GM18499 (cell line): ENCODE measurements around the gene REXO1.

ENCODE experiments used
- ATAC-seq: cut with Tn5 transposase; IDR thresholded peaks from one replicate; pipeline ENCODE4 v1.9.1; 2021; ENCODE audit warnings: moderate number of reproducible peaks; ENCODE audit not compliant: insufficient read depth, unreplicated experiment

Gene REXO1

DNA sequence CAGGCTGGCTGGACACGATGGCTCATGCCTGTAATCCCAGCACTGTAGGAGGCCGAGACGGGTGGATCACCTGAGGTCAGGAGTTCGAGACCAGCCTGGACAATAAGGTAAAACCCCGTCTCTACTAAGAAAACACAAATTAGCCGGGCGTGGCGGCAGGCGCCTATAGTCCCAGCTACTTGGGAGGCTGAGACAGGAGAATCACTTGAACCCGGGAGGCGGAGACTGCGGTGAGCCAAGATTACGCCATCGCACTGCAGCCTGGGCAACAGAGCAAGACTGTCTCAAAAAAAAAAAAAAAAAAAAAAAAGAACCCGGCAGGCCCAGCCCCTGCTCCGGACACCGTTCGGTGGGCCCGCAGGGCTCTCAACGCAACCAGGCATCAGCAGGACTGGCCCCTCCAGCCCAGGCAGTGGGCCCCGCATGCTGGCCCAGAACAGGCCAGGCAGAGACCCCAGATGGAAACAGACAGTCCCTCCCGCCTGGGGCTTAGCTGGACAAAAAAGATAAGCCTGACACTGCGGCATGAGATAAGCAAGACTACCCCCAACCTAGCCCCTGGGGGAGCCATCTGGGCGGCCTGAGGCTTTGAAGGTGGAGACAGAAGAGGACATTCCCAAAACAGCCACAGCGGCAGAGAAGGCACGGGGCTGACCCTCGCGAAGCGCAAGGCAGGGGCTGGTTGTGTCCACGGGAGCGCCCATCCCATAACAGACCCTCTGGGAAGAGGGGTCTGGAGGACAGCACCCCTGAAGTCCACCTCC lies 11.6 kb downstream of the REXO1 start:
- no peak for ATAC-seq

DNA sequence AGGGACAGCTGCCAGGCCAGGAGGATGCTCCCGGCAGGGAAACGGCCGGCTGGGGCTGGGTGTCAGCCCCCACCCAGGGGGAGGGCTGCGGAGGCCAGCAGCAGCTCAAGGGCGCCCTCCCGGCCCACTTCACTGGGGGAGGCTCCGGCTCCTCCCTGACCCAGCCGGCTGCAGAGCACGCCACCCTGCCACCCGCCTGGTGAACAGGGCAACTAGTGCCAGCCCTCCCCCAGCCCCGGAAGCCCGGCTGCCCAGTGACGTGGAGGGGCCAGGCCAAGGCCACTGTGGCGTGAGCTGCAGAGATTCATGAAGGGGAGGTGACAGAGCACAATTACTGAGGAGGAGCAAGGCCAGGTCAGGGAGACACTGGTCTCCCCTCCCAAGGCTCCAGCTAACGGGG lies 14.7 kb downstream of the REXO1 start:
- no peak for ATAC-seq

DNA sequence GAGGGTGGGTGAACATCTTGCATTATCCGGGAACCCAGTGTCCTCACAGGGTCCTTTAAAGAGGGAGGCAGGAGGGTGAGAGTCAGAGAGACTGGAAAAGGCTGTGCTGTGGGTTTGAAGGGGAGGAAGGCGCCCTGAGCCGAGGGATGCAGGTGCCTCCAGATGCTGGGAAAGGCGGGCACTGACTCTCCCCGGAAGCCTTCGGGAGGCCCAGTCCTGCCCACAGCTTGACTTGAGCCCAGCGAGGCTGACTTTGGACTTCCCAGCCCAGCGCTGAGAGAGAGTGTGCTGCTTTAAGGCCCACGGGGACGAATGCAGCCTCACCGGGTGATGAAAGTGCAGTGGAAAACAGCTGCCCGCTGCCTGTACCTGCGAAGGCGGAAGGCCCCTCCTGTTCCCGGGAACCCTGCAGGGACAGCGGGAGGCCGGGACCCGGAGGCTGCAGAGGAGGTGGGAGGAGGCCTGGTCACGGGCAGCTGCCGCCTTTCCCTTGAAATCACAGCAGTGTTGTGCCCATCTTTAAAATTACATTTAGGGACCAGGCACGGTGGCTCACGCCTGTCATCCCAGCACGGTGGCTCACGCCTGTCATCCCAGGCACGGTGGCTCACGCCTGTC lies 16.1 kb downstream of the REXO1 start:
- no peak for ATAC-seq

DNA sequence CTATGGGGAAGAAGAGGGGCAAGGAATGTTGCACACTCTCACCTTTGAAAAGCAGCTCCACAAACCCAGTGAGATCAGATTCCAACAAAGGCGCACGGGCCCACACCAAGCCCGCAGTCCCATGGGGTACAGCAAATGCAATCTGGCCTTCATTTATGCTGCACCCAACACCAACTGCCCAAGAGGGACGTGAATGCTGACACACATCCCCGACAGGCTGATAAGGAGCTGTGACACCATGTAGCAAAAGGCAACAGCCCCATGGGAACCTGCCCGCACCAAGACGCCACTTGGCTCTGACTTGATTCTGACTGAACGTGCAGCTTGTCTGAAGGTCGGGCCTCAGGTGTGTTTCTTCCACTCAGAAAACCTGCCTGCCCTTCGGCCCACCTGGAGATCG lies 17.3 kb downstream of the REXO1 start:
- no peak for ATAC-seq

DNA sequence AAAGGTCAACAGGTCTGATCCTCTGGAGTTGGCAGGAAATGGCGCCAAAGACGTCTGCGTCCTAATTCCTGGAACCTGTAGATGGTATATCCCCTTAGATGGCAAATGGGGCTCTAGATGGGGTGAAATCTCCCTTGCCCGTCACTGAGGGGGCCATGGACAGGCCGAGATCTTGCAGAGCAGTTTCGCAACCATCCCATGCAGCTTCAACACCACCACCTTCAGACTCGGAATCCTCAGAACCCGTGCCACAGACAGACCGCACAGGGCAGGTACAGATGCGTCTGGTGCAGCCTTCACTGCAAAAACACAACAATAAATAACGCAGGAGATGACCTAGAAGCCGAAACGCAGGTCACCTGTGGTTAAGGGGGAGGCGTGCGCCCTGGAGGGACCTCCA lies 17.7 kb downstream of the REXO1 start:
- no peak for ATAC-seq

DNA sequence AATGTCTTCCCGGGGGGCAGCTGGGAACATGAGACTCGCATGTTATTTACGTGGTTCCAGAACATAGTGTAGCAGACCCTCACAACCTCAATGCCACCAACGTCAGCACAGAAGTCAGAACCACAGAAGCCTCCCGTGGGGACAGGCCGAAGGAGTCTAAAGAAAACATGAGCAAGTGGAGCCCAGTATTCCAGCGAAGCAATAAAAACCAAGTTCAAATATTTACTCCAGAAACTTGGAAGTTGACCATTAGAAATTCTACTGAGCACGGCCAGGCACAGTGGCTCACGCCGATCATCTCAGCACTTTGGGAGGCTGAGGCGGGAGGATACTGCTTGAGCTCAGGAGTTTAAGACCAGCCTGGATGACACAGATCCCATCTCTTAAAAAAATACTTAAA lies 18.3 kb downstream of the REXO1 start:
- no peak for ATAC-seq

DNA sequence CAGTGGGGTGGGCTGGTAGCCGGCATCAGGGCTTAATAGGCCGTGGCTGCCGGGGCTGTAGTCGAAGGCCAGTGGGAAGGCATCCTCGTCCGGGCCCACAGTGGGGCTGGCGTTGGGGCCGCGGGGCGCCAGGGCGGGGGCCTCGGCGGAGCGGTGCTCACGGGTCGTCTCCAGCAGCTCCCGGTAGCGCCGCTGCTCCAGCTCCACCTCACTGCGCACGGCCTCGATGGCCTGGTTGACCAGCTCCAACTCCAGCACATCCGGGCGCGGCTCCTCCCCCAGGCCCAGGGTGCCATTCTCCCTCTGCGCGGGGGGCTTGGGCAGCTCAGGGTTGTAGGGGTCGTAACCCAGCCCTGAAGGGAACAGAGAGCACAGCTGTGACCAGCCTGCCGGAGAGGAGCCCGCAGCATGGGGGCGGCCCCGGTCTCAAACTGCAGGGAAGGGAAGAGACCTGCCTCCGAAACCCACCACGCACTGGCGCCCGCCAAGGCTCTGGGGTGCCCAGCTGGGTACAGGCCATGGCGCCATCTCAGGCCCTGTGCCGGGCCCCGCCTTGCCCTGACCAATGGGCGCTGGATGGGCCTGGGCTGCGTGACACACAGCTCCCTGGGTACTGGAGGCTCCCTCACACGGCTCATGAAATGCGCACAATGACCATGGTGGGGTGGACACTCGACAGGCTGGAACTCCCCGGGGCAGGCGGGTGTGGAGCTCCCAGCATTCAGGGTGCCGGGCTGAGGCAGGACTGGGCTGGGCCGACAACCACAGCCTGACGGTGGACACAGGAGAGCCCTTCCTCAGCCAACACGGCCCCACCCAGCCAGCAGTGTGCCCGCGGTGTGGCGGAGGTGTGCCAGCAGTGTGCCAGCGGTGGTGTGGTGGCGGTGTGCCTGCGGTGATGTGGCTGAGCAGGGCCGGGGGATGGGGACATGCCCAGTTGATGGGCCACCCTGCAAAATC lies 19.7 kb downstream of the REXO1 start:
- ATAC-seq, result no peak

DNA sequence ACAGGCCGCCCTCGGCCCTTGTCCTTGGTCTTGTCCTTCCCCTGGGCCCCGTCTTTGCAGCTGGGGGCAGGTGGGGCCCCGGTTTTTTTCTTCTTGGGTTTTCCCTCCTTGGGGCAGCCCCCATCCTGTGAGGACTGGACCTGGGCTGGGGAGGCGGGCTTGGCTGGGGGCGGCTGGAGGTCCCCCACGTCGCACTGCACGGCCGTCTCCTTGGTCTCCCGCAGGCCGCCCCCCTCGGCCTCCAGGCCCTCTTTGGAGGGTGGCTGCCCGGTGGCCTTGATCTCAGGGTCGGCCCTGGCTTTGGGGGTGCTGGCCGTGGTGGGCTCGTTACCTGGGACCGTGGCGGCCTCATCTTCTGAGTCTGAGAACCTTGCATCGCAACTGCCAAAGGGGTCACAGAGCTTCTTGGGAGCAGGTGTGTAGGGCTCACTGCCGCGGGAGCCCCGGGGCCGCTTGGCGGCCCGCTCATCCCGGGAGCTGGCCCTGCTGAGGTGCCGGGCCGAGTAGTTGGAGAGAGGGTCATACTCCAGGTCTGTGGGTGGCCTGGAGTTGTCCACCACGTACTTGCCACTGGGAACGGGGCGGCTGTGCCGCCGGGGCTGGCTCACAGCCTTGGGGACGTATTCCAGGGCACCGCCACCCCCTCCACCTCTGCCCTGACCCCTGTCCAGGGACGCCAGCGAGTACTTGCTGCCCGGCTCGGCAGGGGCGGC lies 20.6 kb downstream of the REXO1 start:
- ATAC-seq, result no peak

DNA sequence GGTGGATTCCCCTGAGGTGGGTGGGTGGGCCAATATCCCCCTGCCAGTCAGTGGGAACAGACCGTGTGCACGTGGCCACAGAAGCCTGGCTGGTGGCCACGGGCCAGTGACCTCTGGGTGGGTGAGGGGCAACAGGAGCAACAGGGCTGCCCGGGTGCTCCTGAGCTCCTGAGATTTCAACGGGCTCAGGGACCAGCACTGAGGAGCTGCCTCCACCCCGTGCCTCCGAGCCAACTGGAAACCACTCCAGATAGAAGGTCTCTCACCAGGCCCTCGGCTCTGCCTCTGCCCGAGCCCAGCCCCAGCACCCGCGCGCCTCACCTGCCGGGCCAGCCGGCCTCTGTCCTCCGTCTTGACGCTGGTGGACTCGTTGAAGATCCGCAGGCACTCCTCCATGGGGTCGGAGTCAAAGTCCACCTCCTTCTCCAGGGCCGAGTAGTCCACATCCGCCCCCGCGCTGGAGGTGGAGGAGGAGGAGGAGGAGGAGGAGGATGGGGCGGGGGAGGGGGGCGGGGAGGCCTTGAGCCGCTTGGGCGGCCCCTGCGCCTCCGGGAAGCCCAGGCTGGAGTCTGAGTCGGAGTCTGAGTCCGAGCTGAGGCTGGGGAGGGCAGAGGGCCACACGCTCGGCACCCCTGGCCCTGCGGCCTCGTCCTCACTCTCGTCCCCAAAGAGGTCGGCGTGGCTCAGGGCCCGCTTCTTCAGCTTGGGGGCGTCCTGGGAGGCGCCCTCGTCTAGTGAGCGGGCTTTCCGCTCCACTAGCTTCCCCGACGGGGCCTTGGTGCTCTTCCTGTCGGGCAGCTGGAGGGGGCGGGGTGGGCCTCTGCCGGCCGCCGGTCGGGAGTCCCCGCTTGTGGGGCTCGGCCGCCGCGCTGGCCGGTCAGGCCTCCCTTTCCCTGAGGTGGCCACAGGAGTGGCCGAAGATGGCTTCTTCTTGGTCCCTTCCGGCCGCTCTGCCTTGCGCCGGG lies 21.4 kb downstream of the REXO1 start:
- ATAC-seq, result no peak

DNA sequence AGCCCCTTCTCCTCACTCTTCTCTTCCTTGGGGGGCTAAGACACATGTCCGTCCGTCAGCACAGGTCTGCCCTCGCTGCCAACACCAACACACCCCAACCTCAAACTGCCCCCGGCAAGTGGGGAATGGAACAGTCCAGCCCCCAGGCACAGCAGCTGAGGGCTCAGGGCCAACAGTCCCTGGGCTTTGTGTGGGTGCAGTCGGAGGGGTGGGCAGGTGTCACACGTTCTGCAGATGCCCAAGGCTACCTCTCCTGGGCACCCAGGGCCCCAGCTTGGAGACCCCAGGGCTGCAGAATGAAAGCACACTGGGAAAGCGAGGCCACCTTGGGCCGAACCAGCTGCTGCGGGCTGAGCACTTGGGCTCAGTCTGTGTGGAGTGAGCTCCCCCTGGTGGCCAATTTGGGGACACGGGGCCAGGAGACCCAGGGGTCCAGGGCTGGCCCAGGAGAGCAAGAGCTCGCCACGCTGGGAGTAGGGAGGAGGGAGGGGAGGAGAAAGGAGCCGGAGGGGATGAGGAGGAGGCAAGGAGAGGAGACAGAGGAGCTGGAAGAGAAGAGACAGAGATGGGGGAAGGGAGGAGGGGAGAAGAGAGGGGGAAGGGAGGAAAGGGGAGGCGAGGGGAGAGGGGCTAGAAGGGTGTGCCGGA lies 22.2 kb downstream of the REXO1 start:
- ATAC-seq, result no peak

DNA sequence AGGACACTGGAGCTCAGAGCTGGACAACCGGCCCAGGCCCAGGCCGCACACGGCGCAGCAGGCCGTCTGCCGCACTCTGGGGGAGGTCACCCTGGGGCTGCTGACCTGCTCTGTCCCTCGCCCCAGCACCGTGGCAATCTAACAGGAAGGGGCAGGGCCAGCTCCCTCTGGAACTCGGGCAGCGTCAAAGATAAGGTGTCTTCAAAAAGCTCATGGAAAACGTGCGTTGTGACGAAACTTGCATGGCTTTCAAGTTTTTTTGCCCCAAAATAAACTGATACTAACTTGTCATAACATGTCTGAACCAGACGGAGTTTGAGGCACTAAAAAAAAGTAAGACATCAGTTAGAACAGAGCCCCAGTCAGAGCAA lies 24.0 kb downstream of the REXO1 start:
- ATAC-seq, result no peak

DNA sequence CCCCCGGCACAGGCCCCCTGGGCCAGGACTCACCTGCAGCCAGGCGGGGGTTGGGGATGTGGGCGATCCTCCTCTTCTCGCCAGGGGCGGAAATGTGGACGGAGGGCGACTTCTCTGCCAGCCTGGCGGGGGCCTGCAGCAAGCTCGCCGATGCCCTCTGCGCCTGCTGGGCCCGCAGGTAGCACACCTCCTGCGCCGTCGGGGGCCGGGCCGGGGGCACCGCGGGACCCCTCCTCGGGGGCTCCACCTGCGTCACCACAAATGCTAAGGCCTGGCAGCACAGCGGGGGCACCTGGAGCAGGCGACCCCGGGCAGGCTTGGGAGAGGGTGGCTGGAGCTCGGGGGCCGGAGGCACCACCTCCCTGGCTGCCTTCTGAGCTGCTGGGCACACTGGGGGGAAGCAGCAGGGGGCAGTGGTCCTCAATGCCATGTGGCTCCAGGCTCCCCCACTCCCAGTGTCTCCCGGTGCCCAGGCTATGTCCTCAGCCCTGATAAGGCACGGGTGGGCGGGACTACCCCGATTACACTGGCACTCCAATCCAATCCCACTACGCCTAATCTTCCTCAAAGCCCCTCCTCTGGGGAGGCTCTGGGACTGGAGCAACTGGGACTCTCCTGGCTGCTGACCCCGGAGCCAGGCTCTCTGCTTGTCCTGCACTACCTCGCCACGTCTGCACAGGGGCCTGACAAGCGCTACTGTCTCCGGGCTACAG lies 24.6 kb downstream of the REXO1 start:
- ATAC-seq, result no peak

DNA sequence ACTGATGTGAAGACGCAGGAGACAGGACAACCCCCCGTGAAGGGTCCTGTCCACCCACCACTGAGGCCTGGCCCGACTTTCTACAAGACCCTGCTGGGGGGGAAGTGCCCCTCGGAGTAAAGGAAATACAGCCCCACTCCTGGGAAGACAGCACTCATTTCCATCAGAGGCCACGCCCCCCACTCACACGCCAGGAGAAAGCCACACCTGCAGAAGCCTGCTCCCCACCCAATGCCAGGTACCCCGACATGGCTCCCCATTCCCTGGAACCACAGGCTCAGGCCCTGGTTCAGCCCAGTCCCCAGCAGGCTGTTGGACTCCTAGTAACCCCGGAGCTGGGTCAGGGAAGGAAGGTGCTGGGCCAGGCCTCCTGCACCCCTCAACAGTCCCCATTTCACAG lies 25.3 kb downstream of the REXO1 start:
- no peak for ATAC-seq

DNA sequence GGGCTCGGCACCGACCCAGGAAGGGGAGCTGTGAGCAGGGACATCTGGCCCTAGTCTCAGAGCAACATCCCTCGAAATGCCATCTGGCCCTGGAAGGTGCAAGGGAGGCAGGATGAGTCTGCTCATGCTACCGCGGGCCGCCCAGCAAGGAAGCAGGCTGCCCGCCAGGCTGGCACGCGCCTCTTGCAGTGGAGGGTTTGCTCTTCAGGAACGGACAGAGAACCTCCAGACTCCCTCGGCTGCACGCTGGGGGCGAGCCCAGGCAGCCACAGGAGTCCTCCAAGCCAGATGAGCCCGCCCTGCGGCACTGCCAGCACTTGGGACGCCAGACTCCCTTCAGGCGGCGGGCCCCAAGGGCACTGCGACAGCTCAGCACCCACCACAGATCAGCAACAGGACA lies 26.1 kb downstream of the REXO1 start:
- no peak for ATAC-seq

DNA sequence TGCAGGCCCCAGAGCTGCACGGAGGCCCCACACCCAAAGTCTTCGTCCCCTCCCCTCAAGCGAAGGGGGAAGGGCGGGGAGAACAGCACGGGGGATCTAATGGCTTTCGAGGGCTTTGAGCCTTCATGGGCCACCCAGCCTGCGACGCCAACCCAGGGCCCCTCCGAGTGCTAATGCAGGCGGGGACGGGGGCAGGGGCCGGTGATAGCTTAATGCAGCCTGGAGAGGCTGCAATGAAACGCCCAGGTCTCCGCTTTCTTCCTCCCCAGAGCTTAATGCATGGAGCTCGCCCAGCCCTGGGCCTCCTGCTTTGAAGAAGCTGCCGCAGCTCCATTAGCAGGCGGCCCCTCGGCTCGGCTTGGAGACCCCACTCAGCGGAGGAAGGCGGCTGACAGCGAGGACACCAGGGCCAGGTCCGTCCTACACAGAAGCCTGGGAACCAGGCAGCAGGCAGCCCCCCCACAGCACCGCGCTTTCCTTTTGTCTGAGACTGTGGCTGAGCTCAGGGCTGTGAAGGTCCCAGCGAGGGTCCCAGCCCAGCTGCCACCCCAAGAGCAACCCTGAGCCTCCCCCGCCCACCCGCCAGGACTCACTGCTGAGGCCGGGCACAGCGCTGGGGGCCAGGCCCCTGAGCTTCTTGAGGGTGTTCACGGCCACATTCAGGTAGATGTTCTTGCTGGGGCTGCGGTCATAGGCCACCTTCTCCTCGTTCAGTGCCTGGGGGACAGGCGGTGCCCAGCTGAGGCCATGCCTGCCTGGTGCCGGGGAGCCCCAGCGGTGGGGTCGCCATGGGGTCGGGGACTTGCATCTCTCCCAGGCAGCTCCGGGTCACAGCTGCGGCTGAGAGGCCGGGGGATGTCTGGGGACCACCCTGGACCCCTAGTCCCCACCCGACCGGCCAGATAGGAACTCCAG lies 28.7 kb downstream of the REXO1 start:
- ATAC-seq, result no peak

DNA sequence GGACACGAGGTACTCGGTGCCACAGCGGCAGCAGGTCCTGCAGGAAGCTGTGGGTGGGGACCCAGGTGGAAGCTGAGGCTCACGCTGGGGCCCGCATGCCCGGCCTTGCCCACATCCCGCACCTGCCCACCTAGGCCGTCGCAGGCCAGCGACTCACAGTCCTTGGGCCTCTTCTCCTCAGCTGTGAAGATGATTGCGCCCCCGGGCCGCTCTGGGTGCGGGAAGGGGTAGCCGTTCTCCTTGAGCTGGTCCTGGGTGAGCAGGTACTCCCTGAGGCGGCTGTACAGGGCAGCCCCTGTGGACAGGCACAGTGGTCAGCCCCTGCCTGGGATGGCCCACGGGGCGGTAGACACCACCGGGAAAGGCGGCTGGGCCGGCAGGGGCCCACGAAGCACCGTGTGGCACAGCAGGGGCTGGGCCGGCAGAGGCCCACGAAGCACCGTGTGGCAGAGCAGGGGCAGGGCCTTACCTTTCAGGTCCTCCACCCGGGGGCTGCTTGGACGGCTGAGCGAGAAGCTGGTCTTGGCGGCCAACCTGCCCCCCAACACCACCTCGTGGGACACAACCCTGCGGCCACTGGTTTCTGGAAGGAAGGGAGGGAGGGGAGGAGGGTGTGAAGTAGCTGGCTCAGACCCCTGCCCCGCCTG lies 29.6 kb downstream of the REXO1 start:
- no peak for ATAC-seq
